SK-N-SH (cell line): ENCODE results near the gene BOLL. TPM values are rescaled to one million over a fixed set of nuclear protein-coding genes. Genes with fewer than 3 reads are reported as not detected.
"Not testable (repeated sequence)": the region's sequence is repeated elsewhere in the genome, so short reads cannot be mapped to it uniquely, and the experiment has no call there.

ENCODE experiments used
- CTCF ChIA-PET: fragments of 300-600, 350-600 bp; formaldehyde crosslinking; extraction: SDS; loops from one replicate; lab custom pipeline; 2021; lab: Yijun Ruan, JAX
- POLR2A ChIA-PET: fragments of 350-600 bp; sonication (Branson Sonifier 250); formaldehyde crosslinking; extraction: SDS; loops from one replicate; lab custom pipeline; 2020; ENCODE audit warnings: antibody characterized with exemption, inconsistent platforms; lab: Yijun Ruan, JAX
- DNase-seq: peaks from one replicate; pipeline ENCODE4 v3.0.0; 2012
- H2AFZ ChIP-seq: fragments of 200-600 bp; sonication (generic); 2 replicates; pipeline ENCODE4 v1.8.1; 2016; ENCODE audit warnings: antibody characterized with exemption, mild to moderate bottlenecking, low read depth
- H3F3A ChIP-seq: fragments of 200-600 bp; sonication (generic); replicated peaks from 2 replicates; pipeline ENCODE3; 2016; ENCODE audit warnings: antibody characterized with exemption, mild to moderate bottlenecking; ENCODE audit not compliant: insufficient read depth
- H3K27ac ChIP-seq, 2 experiments: fragments of 200-500 bp in 1 of 2; fragments of 200-600 bp in 1 of 2; sonication (Bioruptor generic) in 1 of 2; sonication (generic), shearing (Covaris generic) in 1 of 2; 2 replicates each; pipeline versions ENCODE4 v1.5.1 to v1.6.1; 2014 to 2016; ENCODE audit warnings: low read depth in 2 of 2, inconsistent platforms in 1 of 2, low read length in 1 of 2, mild to moderate bottlenecking in 1 of 2, mixed read lengths in 1 of 2
- H3K27me3 ChIP-seq: fragments of 200-600 bp; sonication (generic), shearing (Covaris generic); 2 replicates; pipeline ENCODE4 v1.6.1; 2016; ENCODE audit warnings: mixed run types; ENCODE audit not compliant: insufficient read depth
- H3K36me3 ChIP-seq, 2 experiments: fragments of 200-500 bp in 1 of 2; fragments of 200-600 bp in 1 of 2; sonication (Bioruptor generic) in 1 of 2; sonication (generic) in 1 of 2; replicated peaks in 1 of 2; 2 replicates each; pipeline versions ENCODE3 to v1.5.1; 2014 to 2016; ENCODE audit warnings: low read length in 1 of 2, mild to moderate bottlenecking in 1 of 2; ENCODE audit not compliant: insufficient read depth in 2 of 2, control insufficient read depth in 1 of 2
- H3K4me1 ChIP-seq, 2 experiments: fragments of 200-500 bp in 1 of 2; fragments of 200-600 bp in 1 of 2; sonication (Bioruptor generic) in 1 of 2; sonication (generic), shearing (Covaris generic) in 1 of 2; 2 replicates each; pipeline versions ENCODE4 v1.5.1 to v1.6.1; 2014 to 2016; ENCODE audit warnings: low read depth in 1 of 2, low read length in 1 of 2, mixed run types in 1 of 2; ENCODE audit not compliant: insufficient read depth in 2 of 2, control insufficient read depth in 1 of 2
- H3K4me2 ChIP-seq: fragments of 200-600 bp; sonication (generic), shearing (Covaris generic); 2 replicates; pipeline ENCODE4 v1.6.1; 2017; ENCODE audit warnings: mixed run types
- H3K4me3 ChIP-seq, 2 experiments: fragments of 200-500 bp in 1 of 2; fragments of 200-600 bp in 1 of 2; sonication (Bioruptor generic) in 1 of 2; sonication (generic), shearing (Covaris generic) in 1 of 2; 2 replicates each; pipeline versions ENCODE4 v1.5.1 to v1.8.1; 2014 to 2016; ENCODE audit warnings: low read depth in 2 of 2, inconsistent platforms in 1 of 2, low read length in 1 of 2, mild to moderate bottlenecking in 1 of 2, mixed read lengths in 1 of 2, moderate library complexity in 1 of 2
- H3K79me2 ChIP-seq: fragments of 200-600 bp; sonication (generic); 2 replicates; pipeline ENCODE4 v1.8.1; 2017; ENCODE audit warnings: mild to moderate bottlenecking; ENCODE audit not compliant: insufficient read depth
- H3K9ac ChIP-seq: fragments of 200-600 bp; sonication (generic); 2 replicates; pipeline ENCODE4 v1.6.1; 2017; ENCODE audit warnings: mixed run types
- H3K9me2 ChIP-seq: fragments of 200-600 bp; sonication (generic); 2 replicates; pipeline ENCODE4 v1.6.1; 2017; ENCODE audit warnings: mixed run types
- H3K9me3 ChIP-seq: fragments of 200-600 bp; sonication (generic); 2 replicates; pipeline ENCODE4 v1.6.1; 2017; ENCODE audit warnings: mixed run types, mild to moderate bottlenecking, moderate library complexity
- H4K20me1 ChIP-seq: fragments of 200-600 bp; sonication (generic); 2 replicates; pipeline ENCODE4 v1.6.1; 2017; ENCODE audit warnings: mild to moderate bottlenecking, mixed run types; ENCODE audit not compliant: insufficient read depth
- CHD2 ChIP-seq: fragments of 150-350 bp; IDR thresholded peaks from 2 replicates; pipeline ENCODE4 v1.6.1; 2018; ENCODE audit warnings: low read length; ENCODE audit not compliant: partially characterized antibody
- NRF1 ChIP-seq: IDR thresholded peaks from 2 replicates; pipeline ENCODE4 v1.6.1; 2012; ENCODE audit warnings: low read depth, mild to moderate bottlenecking, low read length
- RAD21 ChIP-seq: IDR thresholded peaks from 2 replicates; pipeline ENCODE4 v1.6.1; 2012; ENCODE audit warnings: mild to moderate bottlenecking, low read length
- RFX5 ChIP-seq: IDR thresholded peaks from 2 replicates; pipeline ENCODE4 v1.6.1; 2012; ENCODE audit warnings: mild to moderate bottlenecking, improper control_type of control experiment, low read length
- RXRA ChIP-seq: IDR thresholded peaks from 2 replicates; pipeline ENCODE4 v1.4.0; 2012; ENCODE audit warnings: low read depth, mild to moderate bottlenecking, borderline replicate concordance
- SIN3A ChIP-seq: IDR thresholded peaks from 2 replicates; pipeline ENCODE4 v1.6.1; 2012; ENCODE audit warnings: low read depth, mild to moderate bottlenecking, low read length, moderate library complexity, borderline replicate concordance
- TAF1 ChIP-seq: IDR thresholded peaks from 2 replicates; pipeline ENCODE4 v1.6.1; 2012; ENCODE audit warnings: low read depth, mild to moderate bottlenecking, low read length, moderate library complexity, borderline replicate concordance
- TCF12 ChIP-seq: IDR thresholded peaks from 2 replicates; pipeline ENCODE4 v1.4.0; 2012
- YY1 ChIP-seq: IDR thresholded peaks from 2 replicates; pipeline ENCODE4 v1.4.0; 2012; ENCODE audit warnings: low read depth, mild to moderate bottlenecking
- WGBS: methylation state at CpG from one replicate; pipeline ENCODE4 v1.1.6; 2017; ENCODE audit warnings: low lambda C conversion rate; 5-methylcytosine and 5-hydroxymethylcytosine counted together
- polyA plus RNA-seq, 3 experiments: library from polyadenylated mRNA; depleted of rRNA; stranded (reverse); fragments of >200 nt; gene quantifications; 2 replicates each; pipeline ENCODE4 v1.2.3, GENCODE V29; 2012
- TF ChIP-seq, protein P1 (sequence below): IDR thresholded peaks from 2 replicates; pipeline ENCODE4 v1.4.0; 2012; ENCODE audit warnings: low read depth

BOLL gene, protein sequence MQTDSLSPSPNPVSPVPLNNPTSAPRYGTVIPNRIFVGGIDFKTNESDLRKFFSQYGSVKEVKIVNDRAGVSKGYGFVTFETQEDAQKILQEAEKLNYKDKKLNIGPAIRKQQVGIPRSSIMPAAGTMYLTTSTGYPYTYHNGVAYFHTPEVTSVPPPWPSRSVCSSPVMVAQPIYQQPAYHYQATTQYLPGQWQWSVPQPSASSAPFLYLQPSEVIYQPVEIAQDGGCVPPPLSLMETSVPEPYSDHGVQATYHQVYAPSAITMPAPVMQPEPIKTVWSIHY
- polyA plus RNA-seq (2012; rRNA removed) = not detected in 2 replicates
- polyA plus RNA-seq (2012; cell fraction: cytosol; rRNA removed) = not detected in 2 replicates
- not detected in 2 replicates for polyA plus RNA-seq (2012; cell fraction: nucleus; rRNA removed)

DNA sequence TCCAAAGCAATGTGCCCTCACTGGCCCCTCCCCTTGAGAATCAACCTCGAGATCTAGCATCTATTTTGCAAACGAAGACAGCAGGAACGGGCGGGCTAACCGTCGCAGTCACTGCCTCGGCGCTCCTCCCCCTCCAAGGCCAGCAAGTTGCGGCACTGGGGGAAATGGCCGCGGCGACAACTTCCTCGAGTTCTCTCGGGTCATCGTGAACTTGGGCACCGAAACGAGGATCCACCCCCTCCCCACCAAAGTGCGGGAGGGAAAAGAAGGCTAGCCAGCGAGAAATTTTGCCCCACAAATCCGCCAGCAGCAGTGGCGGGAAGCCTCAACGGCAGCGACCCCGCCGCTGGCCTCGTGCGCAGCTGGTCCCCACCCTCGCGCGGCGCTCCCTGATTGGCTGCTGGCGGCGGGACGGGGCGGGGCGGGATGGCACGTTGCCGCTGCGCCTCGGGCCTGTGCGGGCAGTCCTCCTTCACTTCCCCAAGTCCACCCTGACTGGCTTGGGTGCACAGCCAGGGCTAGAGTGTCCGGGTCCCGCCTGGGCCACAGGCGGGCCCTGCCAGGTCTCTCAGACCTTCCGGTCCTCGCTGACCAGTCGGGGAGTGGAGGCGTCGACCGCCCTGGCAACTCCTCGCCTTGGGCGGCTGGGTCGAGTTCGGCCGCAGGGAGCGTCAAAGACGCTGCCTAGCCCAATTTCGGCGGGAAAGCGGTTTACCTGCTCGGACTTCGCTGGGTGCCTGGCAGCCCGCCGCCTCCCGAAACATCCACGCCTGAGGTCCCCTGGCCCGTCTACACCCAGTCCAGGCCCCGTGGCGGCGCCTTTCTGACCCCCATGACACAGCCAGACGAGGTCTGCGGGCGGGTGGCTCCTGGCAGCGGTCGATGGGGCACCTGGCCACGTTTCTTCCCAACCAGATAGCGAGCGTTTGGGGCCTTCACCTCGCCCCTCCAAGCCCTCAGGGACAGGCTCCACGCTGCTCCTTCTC, at the start of gene BOLL:
Gene BOLL (minus strand): TSS at position 364 of the 986 bp plus-strand sequence. CDS start 3,469 bp downstream, outside the sequence.
- H3K36me3 ChIP-seq = no peaks in the 10 kb centered on the region
- no peaks in the 10 kb centered on the region for H3F3A ChIP-seq
- H3K79me2 ChIP-seq = no peaks in the 10 kb centered on the region
- ChIA-PET POLR2A (no interaction called here), CTCF (interaction anchor here (0.7 to 2.5 kb wide), 5 partner anchors 79 to 524 kb away, joined by 3 to 12 read pairs (median 3); no protein-coding TSS in a partner anchor)
- H3K4me2 ChIP-seq = peak within 1 kb of the TSS; percentile 59
- H3K9ac ChIP-seq = no peak within 1 kb of the TSS
- 95% methylated on average over 22 of the region's 80 CpGs for WGBS
- peak within 1 kb of the TSS; percentile 43 to 46 for H3K4me3 ChIP-seq
- H3K4me1 ChIP-seq = peaks cover 0 to 3% of the 10 kb centered on the region in 2 experiments; a peak in 2 of 4 replicates
- H3K9me3 ChIP-seq = no peaks in the 10 kb centered on the region
- no peaks in the 10 kb centered on the region for H4K20me1 ChIP-seq
- DNase-seq = peak; percentile 18
- no peaks in the 10 kb centered on the region for H3K27me3 ChIP-seq
- H3K27ac ChIP-seq = no peak within 1 kb of the TSS
- 0 out of 2 replicates have a peak within 1 kb of the TSS, but pooled peaks have one; percentile 37 for H2AFZ ChIP-seq
- TF ChIP-seq SIN3A (no peak), CHD2 (no peak), RAD21 (no peak), RXRA (no peak), RFX5 (no peak), TCF12 (no peak), YY1 (no peak), TAF1 (no peak), NRF1 (no peak)
- TF ChIP-seq, protein P1, sequence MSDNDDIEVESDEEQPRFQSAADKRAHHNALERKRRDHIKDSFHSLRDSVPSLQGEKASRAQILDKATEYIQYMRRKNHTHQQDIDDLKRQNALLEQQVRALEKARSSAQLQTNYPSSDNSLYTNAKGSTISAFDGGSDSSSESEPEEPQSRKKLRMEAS = no peak
- no peaks in the 10 kb centered on the region for H3K9me2 ChIP-seq

DNA sequence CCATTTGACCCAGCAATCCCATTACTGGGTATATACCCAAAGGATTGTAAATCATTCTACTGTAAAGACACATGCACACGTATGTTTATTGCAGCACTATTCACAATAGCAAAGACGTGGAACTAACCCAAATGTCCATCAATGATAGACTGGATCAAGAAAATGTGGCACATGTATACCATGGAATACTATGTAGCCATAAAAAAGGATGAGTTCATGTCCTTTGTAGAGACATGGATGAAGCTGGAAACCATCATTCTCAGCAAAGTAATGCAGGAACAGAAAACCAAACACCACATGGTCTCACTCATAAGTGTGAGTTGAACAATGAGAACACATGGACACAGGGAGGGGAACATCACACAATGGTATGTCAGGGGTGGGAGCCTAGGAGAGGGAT, 49.7 kb upstream of the BOLL start:
- CTCF ChIA-PET, H3K27ac ChIP-seq, H3K4me1 ChIP-seq, H2AFZ ChIP-seq, H3K9me2 ChIP-seq, POLR2A ChIA-PET, H3K4me2 ChIP-seq, DNase-seq, H3K27me3 ChIP-seq, H4K20me1 ChIP-seq, H3K9me3 ChIP-seq, H3K36me3 ChIP-seq, H3K4me3 ChIP-seq, H3K9ac ChIP-seq: not testable (repeated sequence)
- Histone ChIP-seq H3F3A (peaks cover 17% of the 10 kb centered on the region), H3K79me2 (peaks cover 14% of the 10 kb centered on the region)
- 88% methylated on average over 2 of the region's 2 CpGs for WGBS
